H1 (cell line): ENCODE measurements around the gene SSTR1.

Experiments used
- CHD2 ChIP-seq: IDR thresholded peaks from 2 replicates; pipeline ENCODE4 v1.6.1; 2012; ENCODE audit warnings: low read length, improper control_type of control experiment
- CREB1 ChIP-seq: IDR thresholded peaks from 2 replicates; pipeline ENCODE4 v1.6.1; 2012; ENCODE audit warnings: inconsistent platforms
- EP300 ChIP-seq, 2 experiments: IDR thresholded peaks; 1 replicate in 1 of 2; 2 replicates in 1 of 2; pipeline ENCODE4 v1.6.1; 2011 to 2012; ENCODE audit warnings: low read depth in 2 of 2, low read length in 2 of 2, mild to moderate bottlenecking in 2 of 2, borderline replicate concordance in 1 of 2, inconsistent platforms in 1 of 2, moderate library complexity in 1 of 2
- KDM1A ChIP-seq: fragments of 200-600, 300-600 bp; sonication (generic); IDR thresholded peaks from 2 replicates; pipeline ENCODE4 v1.7.1; 2016; ENCODE audit warnings: mild to moderate bottlenecking, low read length, borderline replicate concordance
- RFX5 ChIP-seq: IDR thresholded peaks from 2 replicates; pipeline ENCODE4 v1.6.1; 2011; ENCODE audit warnings: low read depth, low read length, improper control_type of control experiment, borderline replicate concordance
- RXRA ChIP-seq: IDR thresholded peaks from 2 replicates; pipeline ENCODE4 v1.6.1; 2011; ENCODE audit warnings: low read depth, mild to moderate bottlenecking, low read length, moderate library complexity; ENCODE audit not compliant: insufficient read depth
- SIN3A ChIP-seq, 2 experiments: IDR thresholded peaks in 1 of 2; conservative IDR thresholded peaks in 1 of 2; 2 replicates each; pipeline ENCODE4 v1.6.1; 2011 to 2012; ENCODE audit warnings: low read length in 2 of 2, improper control_type of control experiment in 1 of 2, low read depth in 1 of 2, mild to moderate bottlenecking in 1 of 2
- TF ChIP-seq, protein P1 (sequence below), 3 experiments: IDR thresholded peaks; 1 replicate in 2 of 3; 2 replicates in 1 of 3; pipeline versions ENCODE4 v1.5.1 to v1.6.1; 2011; ENCODE audit warnings: low read length in 3 of 3, mild to moderate bottlenecking in 3 of 3, inconsistent platforms in 2 of 3, low read depth in 1 of 3, moderate library complexity in 1 of 3; ENCODE audit not compliant: insufficient read depth in 1 of 3; ENCODE audit errors: control extremely low read depth in 1 of 3

DNA sequence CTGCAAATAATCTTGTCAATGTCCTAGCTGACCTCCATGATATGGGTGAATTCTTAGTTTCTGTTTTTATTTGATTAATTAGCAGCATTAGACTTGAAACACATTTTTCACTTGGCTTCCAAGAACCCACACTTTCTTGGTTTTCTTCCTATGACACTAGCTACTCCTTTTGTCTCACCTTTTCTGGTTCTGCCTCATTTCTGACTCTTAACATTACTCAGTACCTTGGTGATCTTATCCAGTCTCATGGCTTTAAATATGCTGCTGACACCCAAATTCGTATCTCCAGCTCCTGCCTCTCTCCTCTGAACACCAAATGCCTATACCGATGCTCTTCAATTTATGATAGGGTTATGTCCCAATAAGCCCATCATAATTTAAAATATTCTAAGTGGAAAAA lies 32.0 kb upstream of the SSTR1 start:
- TF ChIP-seq, protein P1, sequence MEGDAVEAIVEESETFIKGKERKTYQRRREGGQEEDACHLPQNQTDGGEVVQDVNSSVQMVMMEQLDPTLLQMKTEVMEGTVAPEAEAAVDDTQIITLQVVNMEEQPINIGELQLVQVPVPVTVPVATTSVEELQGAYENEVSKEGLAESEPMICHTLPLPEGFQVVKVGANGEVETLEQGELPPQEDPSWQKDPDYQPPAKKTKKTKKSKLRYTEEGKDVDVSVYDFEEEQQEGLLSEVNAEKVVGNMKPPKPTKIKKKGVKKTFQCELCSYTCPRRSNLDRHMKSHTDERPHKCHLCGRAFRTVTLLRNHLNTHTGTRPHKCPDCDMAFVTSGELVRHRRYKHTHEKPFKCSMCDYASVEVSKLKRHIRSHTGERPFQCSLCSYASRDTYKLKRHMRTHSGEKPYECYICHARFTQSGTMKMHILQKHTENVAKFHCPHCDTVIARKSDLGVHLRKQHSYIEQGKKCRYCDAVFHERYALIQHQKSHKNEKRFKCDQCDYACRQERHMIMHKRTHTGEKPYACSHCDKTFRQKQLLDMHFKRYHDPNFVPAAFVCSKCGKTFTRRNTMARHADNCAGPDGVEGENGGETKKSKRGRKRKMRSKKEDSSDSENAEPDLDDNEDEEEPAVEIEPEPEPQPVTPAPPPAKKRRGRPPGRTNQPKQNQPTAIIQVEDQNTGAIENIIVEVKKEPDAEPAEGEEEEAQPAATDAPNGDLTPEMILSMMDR (IDR thresholded peaks at IDR 0.05; ENCODE audit: control extremely low read depth in 1 of 3, insufficient read depth in 1 of 3, low read depth in 1 of 3, low read length in 3 of 3) = no peak
- TF ChIP-seq KDM1A (no peak), RXRA (no peak), EP300 (IDR thresholded peaks at IDR 0.05; ENCODE audit: borderline replicate concordance in 1 of 2, low read depth in 2 of 2, low read length in 2 of 2) (no peak), CHD2 (no peak), CREB1 (no peak), RFX5 (no peak), SIN3A (conservative IDR thresholded peaks at IDR 0.05 in 1 of 2, IDR thresholded peaks at IDR 0.05 in 1 of 2; ENCODE audit: low read depth in 1 of 2, low read length in 2 of 2) (no peak)
